HUES48 (cell line): Measurements from ENCODE around the gene MGAT4A.

Experiments used
- H3K27ac ChIP-seq: one replicate; pipeline ENCODE4 v1.7.0; 2013; ENCODE audit warnings: low read depth, low read length, inconsistent platforms
- H3K27me3 ChIP-seq: 2 replicates; pipeline ENCODE4 v1.6.1; 2013; ENCODE audit warnings: mild to moderate bottlenecking, low read length; ENCODE audit not compliant: control insufficient read depth, insufficient read depth
- H3K36me3 ChIP-seq: 2 replicates; pipeline ENCODE4 v1.6.1; 2013; ENCODE audit warnings: low read length; ENCODE audit not compliant: control insufficient read depth, insufficient read depth
- H3K4me1 ChIP-seq: 2 replicates; pipeline ENCODE4 v1.6.1; 2013; ENCODE audit warnings: mild to moderate bottlenecking, low read length; ENCODE audit not compliant: control insufficient read depth, insufficient read depth
- H3K4me3 ChIP-seq: 2 replicates; pipeline ENCODE4 v1.5.1; 2013; ENCODE audit warnings: mild to moderate bottlenecking, low read depth, low read length
- H3K9ac ChIP-seq: 2 replicates; pipeline ENCODE4 v1.6.1; 2013; ENCODE audit warnings: mild to moderate bottlenecking, low read depth, low read length, moderate library complexity
- H3K9me3 ChIP-seq: 2 replicates; pipeline ENCODE4 v1.6.1; 2013; ENCODE audit warnings: low read length; ENCODE audit not compliant: control insufficient read depth, insufficient read depth

The MGAT4A gene

GRCh38 chr2:98712145-98712544 is 18.8 kb downstream of the MGAT4A start:
- H3K27me3 ChIP-seq = no peaks in the 10 kb centered on the region
- no peaks in the 10 kb centered on the region for H3K4me1 ChIP-seq
- H3K36me3 ChIP-seq = no peaks in the 10 kb centered on the region
- no peak overlapping the region for H3K9ac ChIP-seq
- no peak overlapping the region for H3K27ac ChIP-seq
- H3K4me3 ChIP-seq = no peak overlapping the region
- no peaks in the 10 kb centered on the region for H3K9me3 ChIP-seq

DNA sequence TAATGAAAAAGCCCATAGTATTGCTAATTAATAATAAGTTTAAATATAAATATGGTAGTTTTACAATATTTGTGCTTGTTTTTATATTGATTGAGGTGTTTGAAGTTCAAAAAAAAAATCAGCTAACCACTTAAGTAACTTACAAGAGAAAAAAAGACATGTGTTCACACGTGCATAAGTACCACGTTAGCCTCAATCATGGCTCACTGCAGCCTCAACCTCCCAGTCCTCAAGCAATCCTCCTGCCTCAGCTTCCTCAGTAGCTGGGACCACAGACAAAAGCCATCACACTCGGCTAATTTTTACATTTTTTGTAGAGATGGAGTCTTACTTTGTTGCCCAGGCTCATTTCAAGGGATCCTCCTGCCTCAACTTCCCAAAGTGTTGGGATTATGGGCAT is 19.4 kb downstream of the MGAT4A start:
- Histone ChIP-seq H3K36me3 (no peaks in the 10 kb centered on the region), H3K27me3 (no peaks in the 10 kb centered on the region), H3K9me3 (no peaks in the 10 kb centered on the region), H3K4me1 (no peaks in the 10 kb centered on the region), H3K27ac (no peak overlapping the region), H3K4me3 (no peak overlapping the region), H3K9ac (no peak overlapping the region)

GRCh38 chr2:98710734-98711133 is 20.2 kb downstream of the MGAT4A start:
- H3K27ac ChIP-seq = no peak overlapping the region
- H3K4me1 ChIP-seq = no peaks in the 10 kb centered on the region
- no peak overlapping the region for H3K4me3 ChIP-seq
- H3K27me3 ChIP-seq = no peaks in the 10 kb centered on the region
- no peaks in the 10 kb centered on the region for H3K36me3 ChIP-seq
- H3K9me3 ChIP-seq = no peaks in the 10 kb centered on the region
- H3K9ac ChIP-seq = no peak overlapping the region

DNA sequence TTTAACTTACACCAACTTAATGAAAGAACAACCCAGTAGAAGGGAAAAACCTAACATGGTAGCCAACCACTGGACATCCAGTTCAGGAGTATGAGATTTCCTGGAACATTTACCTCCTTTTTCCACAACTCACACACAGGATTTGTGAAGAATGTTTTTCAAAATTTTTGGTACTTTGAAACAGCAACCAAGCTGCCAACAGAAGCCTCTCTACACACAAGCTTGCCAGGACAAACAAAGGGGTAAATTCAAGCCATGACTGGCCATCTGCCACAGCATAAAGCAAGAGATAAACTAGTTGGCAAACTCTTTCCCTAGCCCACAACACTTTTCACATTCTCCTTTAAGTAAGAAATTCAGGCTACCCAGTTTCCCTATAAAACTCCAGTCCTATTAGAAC is 21.4 kb downstream of the MGAT4A start:
- no peak overlapping the region for H3K9ac ChIP-seq
- H3K27ac ChIP-seq = no peak overlapping the region
- H3K4me3 ChIP-seq = no peak overlapping the region
- no peaks in the 10 kb centered on the region for H3K4me1 ChIP-seq
- H3K36me3 ChIP-seq = no peaks in the 10 kb centered on the region
- no peaks in the 10 kb centered on the region for H3K9me3 ChIP-seq
- no peaks in the 10 kb centered on the region for H3K27me3 ChIP-seq

DNA sequence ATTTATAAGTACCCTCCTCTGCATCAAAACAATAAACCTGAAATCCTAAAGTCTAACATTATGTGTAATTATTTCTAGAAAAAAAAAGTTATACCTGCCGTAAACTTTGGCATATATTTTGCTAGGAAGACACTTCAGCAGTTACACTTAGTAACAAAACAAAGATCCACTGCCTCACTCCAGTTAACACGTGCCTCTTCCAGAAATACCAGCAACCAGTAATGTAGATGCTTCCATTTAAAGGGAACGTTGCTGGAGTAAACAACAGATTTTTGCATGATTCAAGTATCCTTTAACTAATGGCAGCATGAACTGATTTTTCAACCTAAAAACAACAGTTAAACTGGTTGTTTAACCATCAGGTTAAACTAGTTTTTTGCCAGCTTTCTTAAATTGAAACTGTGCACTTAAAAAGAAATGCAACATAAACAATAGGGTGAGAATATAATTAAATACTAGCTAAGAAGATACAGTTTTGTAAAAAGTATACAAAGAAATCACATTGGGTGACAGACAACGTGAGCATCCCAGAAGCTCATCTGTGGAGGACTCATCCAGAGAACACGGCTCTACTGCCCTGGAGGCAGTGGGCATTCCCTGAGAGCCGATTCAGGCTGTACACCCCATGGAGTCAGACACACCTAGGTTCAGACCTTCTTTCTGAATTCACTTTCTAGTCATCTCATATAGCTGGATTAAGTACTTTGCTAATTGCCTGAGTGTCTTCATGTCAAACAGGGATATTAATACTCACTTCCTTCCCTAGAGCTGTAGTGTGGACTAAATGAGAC is 22.3 kb downstream of the MGAT4A start:
- H3K4me3 ChIP-seq = no peak overlapping the region
- H3K27ac ChIP-seq = no peak overlapping the region
- no peaks in the 10 kb centered on the region for H3K4me1 ChIP-seq
- no peaks in the 10 kb centered on the region for H3K36me3 ChIP-seq
- H3K9me3 ChIP-seq = no peaks in the 10 kb centered on the region
- no peaks in the 10 kb centered on the region for H3K27me3 ChIP-seq
- H3K9ac ChIP-seq = no peak overlapping the region

DNA sequence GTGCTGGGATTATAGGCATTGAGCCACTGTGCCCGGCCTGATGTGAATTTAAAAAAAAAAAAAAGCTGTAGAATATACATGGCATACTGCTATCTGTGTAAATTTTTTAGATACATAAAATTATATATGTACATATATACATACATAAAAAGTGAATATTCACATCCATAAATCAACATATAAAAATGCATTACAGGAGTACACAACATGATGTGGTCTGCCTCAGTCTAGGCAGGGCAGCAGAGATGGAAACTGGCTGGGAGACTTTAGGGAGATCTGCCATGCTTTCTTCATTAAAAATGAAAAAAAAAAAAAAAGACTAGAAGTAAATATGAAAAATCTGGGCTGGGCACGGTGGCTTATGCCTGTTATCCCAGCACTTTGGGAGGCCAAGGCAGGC is 24.3 kb downstream of the MGAT4A start:
- Histone ChIP-seq H3K9me3 (no peaks in the 10 kb centered on the region), H3K4me1 (no peaks in the 10 kb centered on the region), H3K36me3 (no peaks in the 10 kb centered on the region), H3K4me3 (no peak overlapping the region), H3K27me3 (no peaks in the 10 kb centered on the region), H3K27ac (no peak overlapping the region), H3K9ac (no peak overlapping the region)

DNA sequence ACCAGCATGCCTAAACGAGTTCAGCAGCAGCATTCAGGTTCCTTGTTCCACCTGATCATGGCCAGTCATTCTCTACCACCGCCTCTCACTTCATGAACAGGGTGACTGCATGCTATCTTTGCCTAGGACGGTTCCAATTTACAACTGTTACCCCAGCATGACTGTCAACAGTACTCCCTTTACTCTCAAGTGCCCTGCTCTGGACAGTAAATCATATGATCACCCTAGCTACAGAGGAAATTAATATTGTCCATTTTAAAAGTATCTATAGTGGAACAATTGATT is 25.7 kb downstream of the MGAT4A start:
- H3K9ac ChIP-seq = no peak overlapping the region
- no peak overlapping the region for H3K4me3 ChIP-seq
- H3K4me1 ChIP-seq = no peaks in the 10 kb centered on the region
- no peak overlapping the region for H3K27ac ChIP-seq
- no peaks in the 10 kb centered on the region for H3K36me3 ChIP-seq
- no peaks in the 10 kb centered on the region for H3K27me3 ChIP-seq
- no peaks in the 10 kb centered on the region for H3K9me3 ChIP-seq

DNA sequence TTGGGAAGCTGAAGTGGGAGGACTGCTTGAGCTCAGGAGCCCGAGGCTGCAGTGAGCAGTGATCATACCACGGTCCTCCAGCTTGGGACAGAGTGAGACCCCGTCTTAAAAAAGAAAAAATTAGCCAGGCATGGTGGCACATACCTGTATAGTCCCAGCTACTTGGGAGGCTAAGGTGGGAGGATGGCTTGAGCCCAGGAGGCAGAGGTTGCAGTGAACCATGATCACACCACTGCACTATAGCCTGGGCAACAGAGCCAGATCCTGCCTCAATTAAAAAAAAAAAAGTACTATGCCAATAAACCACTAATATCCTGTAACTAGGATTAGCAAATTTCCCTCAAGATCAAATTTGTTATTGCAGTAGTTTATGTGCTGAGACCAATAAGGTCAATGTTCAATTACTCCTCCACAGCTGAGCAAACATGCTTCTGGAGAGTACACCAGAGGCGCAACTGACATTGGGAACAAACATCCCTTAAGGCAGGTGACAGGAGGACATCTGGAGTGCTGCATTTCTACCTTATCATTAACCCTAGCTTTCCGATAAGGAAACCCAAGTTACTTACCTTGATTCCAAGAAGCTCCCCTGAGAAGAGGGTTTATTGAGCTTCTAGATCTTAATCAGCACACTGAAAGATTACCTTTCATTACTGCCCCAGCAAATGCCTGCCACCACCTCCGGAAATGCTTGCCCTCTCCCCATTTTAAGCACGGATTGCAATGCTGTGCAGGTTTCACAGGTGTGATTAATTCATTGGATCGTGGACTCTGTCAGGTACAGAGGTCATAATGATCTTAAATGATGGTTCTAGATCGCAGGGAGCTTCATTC is 26.2 kb downstream of the MGAT4A start:
- no peak overlapping the region for H3K27ac ChIP-seq

DNA sequence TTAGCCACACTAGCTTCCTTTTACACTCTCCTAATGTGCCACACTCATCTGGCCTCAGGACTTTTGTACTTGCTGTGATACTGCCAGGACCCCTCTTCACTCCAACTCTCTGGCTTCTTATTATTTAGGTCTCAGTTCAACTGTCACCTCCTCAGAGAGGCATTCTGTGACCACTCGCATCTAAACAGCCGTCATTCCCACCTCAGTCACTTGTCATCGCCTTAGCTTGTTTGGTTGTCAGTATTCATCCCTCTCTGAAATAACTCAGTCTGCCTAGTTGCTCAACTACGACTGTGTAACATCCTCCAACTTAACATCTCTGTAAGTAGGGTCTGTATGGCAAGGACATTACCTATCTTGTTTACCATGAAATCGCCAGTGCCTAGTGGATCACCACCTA is 27.2 kb downstream of the MGAT4A start:
- no peak overlapping the region for H3K27ac ChIP-seq

More for the DNA sequence above, 26.2 kb downstream of the MGAT4A start:
- H3K9ac ChIP-seq = no peak overlapping the region
- H3K27me3 ChIP-seq = no peaks in the 10 kb centered on the region
- no peaks in the 10 kb centered on the region for H3K9me3 ChIP-seq
- H3K4me3 ChIP-seq = no peak overlapping the region
- H3K36me3 ChIP-seq = no peaks in the 10 kb centered on the region
- no peaks in the 10 kb centered on the region for H3K4me1 ChIP-seq

GRCh38 chr2:98702858-98703620 is 27.9 kb downstream of the MGAT4A start:
- Histone ChIP-seq H3K4me1 (no peaks in the 10 kb centered on the region), H3K9me3 (no peaks in the 10 kb centered on the region), H3K27me3 (no peaks in the 10 kb centered on the region), H3K4me3 (no peak overlapping the region), H3K36me3 (no peaks in the 10 kb centered on the region), H3K9ac (no peak overlapping the region), H3K27ac (no peak overlapping the region)

More for the DNA sequence above, 27.2 kb downstream of the MGAT4A start:
- Histone ChIP-seq H3K4me1 (no peaks in the 10 kb centered on the region), H3K9me3 (no peaks in the 10 kb centered on the region), H3K36me3 (no peaks in the 10 kb centered on the region), H3K27me3 (no peaks in the 10 kb centered on the region), H3K9ac (no peak overlapping the region), H3K4me3 (no peak overlapping the region)
